Cardiac fibroblast (primary cell): ENCODE measurements around the gene ABCG8.

Experiments
- DNase-seq, 2 donors: peaks; one replicate each; pipeline versions ENCODE4 v3.0.0 to v3.0.0-alpha.2; 2010; ENCODE audit warnings: low read depth in 2 of 2
- H3K4me3 ChIP-seq, 2 donors: replicated peaks in 1 of 2; 1 replicate in 1 of 2; 2 replicates in 1 of 2; pipeline ENCODE4 v1.5.1; 2011; ENCODE audit warnings: low read depth in 2 of 2, low read length in 2 of 2, mild to moderate bottlenecking in 2 of 2, moderate library complexity in 1 of 2
- TF ChIP-seq, protein P1 (sequence below): IDR thresholded peaks from one replicate; pipeline ENCODE4 v1.5.1; 2011; ENCODE audit warnings: low read depth, mild to moderate bottlenecking, low read length, inconsistent platforms

Gene ABCG8

DNA sequence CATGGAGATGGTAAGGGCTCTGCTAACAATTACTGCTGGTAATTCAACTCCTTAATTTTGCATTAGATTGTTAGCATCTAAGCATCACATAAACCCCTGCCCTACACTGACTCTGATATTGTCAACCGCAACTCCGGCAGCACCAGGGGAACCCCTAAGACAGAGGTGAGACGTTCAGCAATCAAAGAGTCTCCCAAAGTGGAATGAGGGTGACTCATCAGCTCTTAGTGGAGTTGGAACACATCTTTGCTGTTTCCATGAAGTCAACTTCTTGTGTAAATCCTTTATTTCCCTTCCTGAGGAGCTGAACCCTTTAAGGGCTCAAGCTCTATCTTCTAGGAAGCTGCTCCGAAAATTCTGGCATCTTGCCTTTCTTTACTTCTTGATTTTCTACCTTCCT, 52.1 kb downstream of the ABCG8 start:
- TF ChIP-seq, protein P1, sequence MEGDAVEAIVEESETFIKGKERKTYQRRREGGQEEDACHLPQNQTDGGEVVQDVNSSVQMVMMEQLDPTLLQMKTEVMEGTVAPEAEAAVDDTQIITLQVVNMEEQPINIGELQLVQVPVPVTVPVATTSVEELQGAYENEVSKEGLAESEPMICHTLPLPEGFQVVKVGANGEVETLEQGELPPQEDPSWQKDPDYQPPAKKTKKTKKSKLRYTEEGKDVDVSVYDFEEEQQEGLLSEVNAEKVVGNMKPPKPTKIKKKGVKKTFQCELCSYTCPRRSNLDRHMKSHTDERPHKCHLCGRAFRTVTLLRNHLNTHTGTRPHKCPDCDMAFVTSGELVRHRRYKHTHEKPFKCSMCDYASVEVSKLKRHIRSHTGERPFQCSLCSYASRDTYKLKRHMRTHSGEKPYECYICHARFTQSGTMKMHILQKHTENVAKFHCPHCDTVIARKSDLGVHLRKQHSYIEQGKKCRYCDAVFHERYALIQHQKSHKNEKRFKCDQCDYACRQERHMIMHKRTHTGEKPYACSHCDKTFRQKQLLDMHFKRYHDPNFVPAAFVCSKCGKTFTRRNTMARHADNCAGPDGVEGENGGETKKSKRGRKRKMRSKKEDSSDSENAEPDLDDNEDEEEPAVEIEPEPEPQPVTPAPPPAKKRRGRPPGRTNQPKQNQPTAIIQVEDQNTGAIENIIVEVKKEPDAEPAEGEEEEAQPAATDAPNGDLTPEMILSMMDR = no peak
- DNase-seq = peak; percentile 21 to 39
- H3K4me3 ChIP-seq = no peak overlapping the region

DNA sequence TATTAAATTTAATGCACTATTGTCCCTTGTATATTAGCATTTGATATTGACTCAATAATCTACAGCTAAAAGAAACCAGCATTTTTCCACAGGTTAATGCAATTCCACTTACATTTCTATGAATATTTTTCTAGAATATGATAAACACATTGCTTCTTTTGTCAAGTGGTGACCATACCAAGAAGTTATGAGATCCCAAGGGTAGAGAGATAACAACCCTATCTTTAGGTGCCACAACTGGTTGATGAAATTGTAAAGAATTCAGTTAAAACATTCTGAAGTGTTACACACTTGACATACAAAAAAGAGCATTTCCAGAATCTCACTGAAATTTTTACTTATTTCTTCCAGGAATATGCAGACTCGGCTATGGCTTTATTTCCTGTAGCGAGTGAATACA, 56.0 kb downstream of the ABCG8 start:
- TF ChIP-seq, protein P1 = no peak
- no peak overlapping the region for H3K4me3 ChIP-seq
- no peak for DNase-seq

DNA sequence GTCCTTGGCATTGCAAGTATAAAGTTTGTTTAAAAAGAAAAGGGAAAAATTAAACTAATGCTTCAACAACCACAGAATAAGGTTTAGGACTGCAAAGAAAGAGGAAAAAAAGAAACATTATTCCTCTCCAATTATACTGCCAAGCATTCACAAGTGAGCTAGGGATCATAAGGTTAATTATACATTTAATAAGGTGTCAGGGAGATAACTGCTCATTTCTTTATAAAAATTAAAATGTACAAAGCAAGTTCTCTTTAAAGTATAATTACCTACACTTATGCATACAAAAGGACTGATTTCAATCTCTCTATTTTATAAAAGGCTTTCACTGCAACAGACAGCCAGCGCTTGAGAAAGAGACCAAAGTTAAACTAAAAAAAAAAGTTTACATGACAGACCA, 58.1 kb downstream of the ABCG8 start:
- DNase-seq = no peak
- TF ChIP-seq, protein P1 = no peak
- H3K4me3 ChIP-seq = no peak overlapping the region

GRCh38 chr2:43897492-43897891, 58.7 kb downstream of the ABCG8 start:
- DNase-seq = no peak
- no peak overlapping the region for H3K4me3 ChIP-seq
- TF ChIP-seq, protein P1 = no peak

GRCh38 chr2:43898134-43898837, 59.5 kb downstream of the ABCG8 start:
- no peak overlapping the region for H3K4me3 ChIP-seq
- TF ChIP-seq, protein P1 = no peak
- peak in 1 of 2 donors; percentile 4 for DNase-seq

DNA sequence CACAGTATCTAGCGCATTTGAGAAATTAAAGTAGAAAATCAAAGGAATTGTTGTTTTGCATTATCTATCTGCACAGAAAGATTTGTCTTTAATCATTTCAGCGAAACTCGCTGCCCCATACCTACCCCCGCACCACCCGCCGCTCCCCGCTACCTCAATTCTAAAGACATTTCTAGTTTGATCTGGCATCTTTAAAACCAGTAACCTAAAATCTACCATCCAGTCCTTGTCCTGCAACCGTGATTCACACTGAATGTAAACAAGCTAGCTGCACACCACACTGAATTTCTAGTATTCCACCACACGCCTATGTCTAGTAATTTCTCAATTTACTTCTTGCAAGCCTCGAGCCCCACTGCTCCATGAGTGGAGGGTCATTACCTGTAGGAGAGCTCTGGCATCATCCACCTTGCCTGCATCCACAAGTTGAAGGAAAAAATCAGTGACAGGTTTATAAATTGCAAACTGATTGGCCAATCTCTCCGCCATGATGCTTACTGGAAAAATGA, 60.1 kb downstream of the ABCG8 start:
- DNase-seq = no peak
- TF ChIP-seq, protein P1 = no peak
- H3K4me3 ChIP-seq = no peak overlapping the region

GRCh38 chr2:43899589-43899988, 60.8 kb downstream of the ABCG8 start:
- TF ChIP-seq, protein P1 = no peak
- no peak for DNase-seq
- H3K4me3 ChIP-seq = no peak overlapping the region
